Cerebellar cortex (tissue), 1 donor: ENCODE results near the gene IL1RAPL2.
"Not testable (repeated sequence)": the region's sequence is repeated elsewhere in the genome, so short reads cannot be mapped to it uniquely, and the experiment has no call there.

Source experiments
- DNase-seq: peaks from one replicate; pipeline ENCODE4 v3.0.0-alpha.2; 2015; ENCODE audit warnings: low spot score

The IL1RAPL2 gene

DNA sequence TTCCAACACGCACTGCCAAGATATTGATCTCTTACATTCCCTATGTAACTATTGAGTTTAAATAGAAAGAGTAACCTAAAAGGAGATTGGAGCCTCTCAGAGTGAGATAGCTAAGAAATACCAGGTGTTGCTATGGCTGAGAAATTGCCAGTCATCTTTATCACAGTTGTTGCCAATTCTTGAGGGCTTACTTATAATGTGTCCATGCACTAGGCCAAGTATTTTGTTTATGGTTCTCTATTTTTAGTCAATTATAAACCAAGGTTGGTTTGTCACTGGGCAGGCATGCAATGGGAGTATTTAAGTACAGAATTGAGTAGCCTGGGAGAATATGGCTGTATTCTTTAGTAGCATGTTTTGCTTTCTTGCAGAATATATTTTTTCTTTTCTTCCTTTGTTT lies 452.9 kb downstream of the IL1RAPL2 start:
- DNase-seq: no peak

DNA sequence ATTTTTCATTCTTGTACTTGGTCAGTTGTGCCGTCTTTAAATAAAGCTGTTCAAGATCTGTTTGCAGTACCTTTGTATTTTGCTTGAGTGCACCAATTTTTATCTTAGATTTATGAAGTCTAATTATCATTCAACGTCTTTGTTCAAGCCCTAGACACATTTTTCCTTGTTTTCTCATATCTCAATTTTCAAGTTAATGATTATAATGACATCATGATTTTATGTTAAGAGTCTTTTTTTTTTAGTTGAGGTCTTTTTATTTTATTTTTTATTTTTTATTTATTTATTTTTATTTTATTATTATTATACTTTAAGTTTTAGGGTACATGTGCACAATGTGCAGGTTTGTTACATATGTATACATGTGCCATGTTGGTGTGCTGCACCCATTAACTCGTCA lies 463.0 kb downstream of the IL1RAPL2 start:
- not testable (repeated sequence) for DNase-seq

DNA sequence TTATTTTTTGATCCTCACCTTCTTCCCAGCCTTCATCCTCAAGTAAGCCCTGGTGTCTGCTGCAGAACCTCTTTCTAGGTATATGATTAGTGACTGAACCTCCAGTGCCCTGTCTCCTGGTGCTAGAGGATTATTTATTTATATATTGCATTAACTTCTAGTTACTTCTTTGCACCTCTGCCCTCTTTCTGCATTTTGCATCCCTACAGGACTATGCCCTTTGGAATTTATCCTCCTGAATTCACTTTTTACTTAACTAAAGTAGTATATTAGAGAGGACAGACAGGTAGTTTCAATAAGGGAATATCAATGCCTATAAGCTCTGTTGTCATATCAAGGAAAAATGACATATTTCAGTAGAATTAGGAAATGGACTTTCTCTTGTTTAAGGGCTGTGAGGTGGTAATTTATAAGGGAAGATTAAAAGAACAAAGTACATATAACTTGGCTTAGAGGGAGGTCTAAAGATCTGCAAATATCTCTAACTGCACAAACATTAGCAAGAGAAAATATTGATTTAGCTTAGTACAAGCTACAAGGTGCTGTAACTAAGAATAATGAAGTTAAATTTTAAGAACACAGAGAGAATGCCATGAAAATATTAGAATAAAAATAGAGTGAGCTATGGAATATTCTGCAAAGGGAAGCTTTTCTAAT lies 472.8 kb downstream of the IL1RAPL2 start:
- DNase-seq: no peak

DNA sequence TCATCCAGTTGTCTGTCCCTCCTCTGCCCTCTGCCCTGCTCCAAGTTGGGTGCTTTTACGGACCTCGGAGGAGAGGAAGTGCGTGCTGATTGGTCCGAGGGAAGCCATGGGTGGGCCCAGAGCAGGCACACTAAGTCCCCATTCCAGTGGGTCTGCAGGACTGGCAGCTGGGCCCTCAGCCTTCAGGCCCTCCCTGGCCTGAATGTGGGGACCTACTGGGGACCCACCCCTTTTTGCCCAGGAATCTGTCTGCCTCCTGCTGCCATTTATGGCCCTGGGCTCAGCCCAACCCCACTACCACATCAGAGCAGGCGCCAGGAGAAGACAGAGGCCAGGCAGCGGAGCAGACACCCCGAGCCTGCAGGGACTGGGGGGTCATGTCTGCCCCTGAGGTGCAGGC lies 484.9 kb downstream of the IL1RAPL2 start:
- no peak for DNase-seq

DNA sequence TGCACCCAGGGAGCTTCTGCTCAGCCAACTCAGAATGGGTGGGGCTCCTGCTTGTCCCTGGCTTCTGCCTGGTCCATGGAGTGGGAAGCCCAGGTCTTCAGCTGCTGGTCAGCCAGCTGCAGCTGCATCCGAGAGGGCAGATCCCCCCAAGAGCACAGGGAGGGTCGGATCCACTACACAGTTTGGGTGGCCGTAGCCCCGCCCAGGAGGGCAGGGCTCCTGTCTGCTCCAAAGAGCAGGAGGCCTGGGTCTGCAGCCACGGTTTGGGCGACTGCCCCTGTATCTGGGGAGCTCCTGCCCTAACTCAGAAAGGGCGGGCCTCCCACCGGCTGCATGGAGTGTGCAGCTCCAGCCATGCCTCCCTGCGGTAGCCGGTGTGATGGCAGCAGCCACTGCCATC lies 485.4 kb downstream of the IL1RAPL2 start:
- no peak for DNase-seq

DNA sequence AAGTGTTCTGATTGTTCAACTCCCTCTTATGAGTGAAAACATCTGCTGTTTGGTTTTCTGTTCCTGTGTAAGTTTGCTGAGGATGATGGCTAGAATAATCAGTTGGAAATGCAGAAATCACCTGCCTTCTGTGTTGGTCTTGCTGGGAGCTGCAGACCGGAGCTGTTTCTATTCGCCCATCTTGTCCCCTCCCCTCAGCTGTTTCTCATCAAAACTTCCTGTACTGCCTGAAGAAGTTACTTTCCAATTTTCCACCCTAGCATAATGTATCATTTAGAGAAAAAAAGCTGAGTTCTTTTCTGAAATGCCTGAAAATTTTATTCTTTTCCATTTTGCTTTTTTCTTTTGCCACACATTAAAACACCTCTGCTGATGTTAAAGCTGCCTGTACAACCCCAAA lies 486.9 kb downstream of the IL1RAPL2 start:
- no peak for DNase-seq

DNA sequence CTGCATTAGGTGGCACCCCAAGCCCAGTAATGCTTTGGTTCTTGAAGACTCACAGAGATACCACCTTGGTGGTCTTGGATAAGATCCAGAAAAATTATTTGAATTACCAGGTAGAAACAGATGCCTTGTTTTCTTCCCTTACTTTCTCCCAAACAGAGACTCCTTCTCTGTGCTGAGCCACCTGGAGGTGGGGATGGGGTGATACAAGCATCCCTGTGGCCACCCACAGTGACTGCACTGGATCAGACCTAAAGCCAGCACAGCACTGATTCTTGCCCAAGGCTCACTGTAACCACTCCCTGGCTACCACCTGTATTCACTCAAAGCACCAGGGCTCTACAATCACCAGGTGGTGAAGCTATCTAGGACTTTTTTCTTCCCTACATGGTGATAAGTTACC lies 497.7 kb downstream of the IL1RAPL2 start:
- DNase-seq: no peak

DNA sequence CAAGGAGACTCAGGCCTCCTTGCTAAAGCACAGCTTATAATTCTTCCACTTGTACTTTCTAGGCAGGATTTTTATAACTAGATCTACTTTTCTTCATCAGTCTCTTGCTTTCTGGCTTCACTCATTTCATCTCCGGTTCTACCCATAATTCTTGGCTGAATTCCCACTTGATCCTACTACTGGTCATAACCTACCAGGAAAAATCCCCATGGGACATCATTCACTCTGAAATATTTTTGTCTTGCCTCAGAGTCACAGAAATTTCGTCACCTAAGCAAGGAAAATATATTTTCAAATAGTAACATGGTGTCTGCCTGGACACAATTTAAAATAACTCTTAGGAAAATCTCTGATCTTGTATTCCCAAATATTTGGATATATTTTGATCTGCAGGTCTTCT lies 532.2 kb downstream of the IL1RAPL2 start:
- no peak for DNase-seq

DNA sequence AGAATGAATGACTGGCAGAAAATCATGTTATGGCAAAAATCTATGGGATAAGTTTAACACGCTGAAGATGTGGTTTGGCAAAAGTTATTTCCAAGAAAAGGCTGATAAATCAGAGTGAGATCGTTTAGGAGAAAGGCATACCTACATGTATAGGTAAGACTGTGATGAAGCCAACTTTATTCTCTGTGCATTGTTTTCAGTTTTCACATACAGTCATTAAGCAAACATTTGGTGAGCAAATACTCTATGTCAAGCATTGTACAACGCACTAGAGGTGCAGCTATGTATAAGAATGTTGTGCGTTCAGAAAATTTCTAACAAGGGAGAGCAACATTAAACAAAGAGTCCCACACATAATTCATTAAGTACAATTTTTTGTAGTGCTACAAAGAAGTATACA lies 532.8 kb downstream of the IL1RAPL2 start:
- no peak for DNase-seq

DNA sequence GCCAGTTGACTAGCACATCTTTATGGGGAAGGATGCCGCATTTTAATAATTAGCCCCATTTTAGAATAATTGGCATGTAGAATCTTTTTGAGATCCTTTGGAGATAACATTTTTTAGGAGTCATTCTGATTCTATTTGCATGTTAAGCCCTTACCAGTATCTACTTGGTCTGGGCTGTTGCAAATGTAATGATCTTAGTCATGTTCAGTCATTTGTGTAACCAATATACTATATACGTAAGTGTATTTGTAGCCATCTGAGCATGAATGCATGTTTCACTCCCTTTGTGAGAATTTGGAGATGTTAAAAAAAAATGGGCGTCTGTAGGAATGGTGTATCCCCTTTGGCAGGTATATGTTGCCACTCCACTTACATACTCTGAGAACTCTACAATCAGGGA lies 535.4 kb downstream of the IL1RAPL2 start:
- DNase-seq: no peak

DNA sequence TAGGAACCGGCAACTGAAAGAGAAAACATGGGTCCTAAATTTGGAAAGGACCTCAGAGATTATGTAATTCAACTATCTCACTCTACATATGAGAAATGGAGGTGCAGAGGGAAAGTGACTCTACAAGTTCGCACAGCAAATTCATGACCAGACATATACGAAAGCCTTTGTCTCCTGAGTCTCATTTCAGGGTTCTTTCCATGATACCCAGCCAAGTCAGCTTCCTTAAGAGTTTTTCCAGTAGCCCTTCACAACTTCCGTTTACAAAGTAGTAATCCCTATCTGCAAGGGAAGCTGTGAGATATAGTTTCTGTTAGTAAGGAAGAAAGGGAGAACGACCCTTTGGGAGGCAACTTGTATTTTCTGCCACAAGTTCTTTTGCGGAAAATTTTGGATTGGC lies 543.9 kb downstream of the IL1RAPL2 start:
- no peak for DNase-seq

DNA sequence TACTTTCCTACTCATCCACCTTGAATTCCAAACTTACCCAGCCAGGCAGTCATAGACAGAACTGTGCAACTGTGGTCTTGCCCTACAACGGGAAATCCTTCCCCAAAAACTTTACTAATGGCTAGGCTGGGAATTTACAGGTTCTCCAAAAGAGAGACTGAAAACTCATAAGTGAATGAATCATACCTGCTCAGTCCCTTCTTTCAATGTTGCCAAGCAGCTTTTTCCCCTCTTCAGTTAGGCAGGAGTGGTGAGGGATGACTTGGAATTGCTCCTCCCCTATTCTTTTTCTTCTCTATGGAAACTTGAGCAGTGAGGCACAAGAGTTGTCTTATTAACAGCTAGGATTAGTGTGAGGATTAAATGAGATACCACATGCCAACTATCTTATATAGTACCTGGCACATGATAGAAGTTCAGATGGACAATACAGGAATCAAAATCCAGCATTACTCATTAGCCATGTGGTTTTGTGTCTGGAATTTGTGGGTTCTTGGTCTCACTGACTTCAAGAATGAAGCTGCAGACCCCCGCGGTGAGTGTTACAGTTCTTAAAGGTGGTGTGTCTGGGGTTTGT lies 548.6 kb downstream of the IL1RAPL2 start:
- DNase-seq: no peak

DNA sequence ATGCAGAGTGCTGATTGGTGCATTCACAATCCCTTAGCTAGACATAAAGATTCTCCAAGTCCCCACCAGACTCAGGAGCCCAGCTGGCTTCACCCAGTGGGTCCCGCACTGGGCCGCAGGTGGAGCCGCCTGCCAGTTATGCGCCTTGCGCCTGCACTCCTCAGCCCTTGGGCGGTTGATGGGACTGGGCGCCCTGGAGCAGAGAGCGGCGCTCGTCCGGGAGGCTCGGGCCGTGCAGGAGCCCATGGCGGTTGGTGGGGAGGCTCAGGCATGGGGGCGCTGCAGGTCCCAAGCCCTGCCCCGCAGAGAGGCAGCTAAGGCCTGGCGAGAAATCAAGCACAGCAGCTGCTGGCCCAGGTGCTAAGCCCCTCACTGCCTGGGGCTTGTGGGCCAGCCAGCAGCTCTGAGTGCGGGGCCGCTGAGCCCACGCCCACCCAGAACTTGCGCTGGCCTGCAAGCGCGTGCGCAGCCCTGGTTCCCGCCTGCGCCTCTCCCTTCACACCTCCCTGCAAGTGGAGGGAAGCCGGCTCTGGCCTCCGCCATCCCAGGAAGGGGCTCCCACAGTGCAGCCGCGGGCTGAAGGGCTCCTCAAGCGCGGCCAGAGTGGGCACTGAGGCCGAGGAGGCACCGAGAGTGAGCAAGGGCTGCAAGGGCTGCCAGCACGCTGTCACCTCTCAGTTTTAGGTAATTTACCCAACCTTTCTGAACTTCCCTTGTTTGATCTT lies 549.8 kb downstream of the IL1RAPL2 start:
- DNase-seq: not testable (repeated sequence)

DNA sequence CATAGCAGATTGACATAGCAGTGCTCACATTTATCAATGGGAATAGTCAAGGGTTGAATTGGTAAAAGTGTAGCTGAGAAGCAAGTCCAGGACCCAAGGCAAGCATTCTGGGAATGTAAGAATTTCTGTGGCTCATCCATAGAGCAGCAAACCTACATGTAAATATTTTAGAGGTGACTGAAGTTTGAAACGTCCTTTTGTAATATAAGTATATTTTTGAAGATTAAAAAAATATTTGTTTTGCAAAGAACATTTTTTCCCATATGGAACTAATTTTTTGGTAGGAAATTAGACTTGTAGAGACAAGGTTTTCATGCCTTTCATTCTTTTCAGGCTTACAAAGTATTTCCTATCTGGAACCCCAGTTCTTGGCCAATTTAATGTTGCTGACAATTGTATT lies 550.5 kb downstream of the IL1RAPL2 start:
- DNase-seq: no peak

DNA sequence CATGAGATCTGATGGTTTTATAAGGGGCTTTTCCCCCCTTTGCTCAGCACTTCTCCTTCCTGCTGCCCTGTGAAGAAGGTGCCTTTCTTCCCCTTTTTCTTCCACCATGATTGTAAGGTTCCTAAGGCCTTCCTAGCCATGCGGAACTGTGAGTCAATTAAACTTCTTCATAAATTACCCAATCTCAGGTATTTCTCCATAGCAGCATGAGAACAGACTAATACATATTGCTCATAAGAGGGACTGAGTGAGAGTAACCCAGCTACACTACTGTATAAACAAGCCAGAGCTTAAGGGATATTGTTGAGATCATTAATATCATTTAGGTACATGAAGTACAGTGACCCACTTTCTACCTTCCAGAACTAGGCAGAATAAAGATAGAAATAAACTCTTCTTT lies 551.6 kb downstream of the IL1RAPL2 start:
- no peak for DNase-seq

DNA sequence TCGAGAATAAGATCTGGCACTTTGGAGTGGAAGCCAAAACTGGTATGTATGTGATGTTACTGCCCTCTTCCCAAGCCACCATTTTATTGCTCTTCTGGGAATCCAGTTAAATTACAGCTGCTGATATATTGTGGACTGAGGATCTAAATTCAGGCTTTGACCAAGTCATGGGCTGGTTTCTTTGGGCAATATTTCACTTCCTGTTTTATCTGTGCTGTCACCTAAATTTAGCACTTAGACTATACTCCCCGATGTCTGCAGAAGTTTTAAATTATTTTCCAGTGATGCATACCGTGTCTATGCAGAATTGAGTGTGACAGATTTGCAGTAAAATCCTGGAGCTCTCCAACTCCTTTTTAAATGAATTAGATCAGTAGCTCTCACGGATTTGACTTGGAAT lies 554.5 kb downstream of the IL1RAPL2 start:
- no peak for DNase-seq

DNA sequence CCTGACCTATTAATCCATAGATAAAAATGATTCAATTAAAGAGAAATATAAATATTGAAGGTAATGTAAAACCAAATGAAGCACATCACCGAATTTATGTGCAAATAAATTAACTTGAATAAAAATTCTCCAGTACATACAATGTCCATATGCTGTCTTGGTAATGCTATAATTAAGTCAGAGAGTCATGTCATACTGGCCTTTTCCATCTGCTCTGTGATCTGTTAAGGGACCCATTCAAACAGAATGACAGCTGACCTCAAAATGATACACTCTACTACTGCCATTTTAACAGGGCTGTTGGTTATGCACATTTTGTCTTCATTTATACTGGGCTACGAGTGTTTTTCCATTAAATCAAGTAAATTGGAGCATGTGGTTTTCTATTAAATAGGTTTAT lies 555.2 kb downstream of the IL1RAPL2 start:
- no peak for DNase-seq

DNA sequence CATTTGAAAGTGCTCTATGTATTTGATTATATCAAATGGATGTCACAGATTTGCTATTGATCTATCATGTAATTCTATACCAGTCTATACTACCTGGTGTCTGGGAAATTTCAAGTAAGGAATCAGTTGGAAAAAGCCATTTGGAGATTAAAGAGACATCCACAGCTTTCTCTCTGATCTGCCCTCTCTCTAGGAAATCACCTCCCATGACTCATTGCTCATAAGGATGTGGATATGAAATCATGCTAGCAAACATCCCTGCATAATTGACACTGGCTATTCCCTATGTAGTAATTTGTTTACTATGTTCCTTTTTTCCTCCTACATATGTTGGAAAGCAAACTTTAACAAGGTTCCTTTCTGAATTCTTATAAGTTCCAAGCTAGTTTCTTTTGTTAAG lies 560.2 kb downstream of the IL1RAPL2 start:
- DNase-seq: no peak

DNA sequence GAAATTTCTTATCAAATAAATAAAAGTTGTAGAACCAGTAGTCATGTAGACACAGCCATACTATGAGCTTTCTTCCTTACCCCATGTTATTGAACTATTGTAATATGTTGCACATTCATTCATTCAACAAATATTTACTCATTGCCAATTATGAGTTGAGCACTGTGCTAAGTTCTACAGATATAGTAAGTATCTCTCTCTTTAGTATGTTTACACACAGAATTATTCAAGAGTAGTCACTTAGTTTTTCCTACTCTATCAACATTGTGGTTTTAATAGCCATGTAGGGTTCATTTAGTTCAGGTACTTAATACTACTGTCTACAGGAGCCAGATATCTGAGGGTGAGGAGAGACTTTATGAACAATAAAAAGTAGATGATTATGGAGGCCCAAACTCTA lies 568.3 kb downstream of the IL1RAPL2 start:
- no peak for DNase-seq

DNA sequence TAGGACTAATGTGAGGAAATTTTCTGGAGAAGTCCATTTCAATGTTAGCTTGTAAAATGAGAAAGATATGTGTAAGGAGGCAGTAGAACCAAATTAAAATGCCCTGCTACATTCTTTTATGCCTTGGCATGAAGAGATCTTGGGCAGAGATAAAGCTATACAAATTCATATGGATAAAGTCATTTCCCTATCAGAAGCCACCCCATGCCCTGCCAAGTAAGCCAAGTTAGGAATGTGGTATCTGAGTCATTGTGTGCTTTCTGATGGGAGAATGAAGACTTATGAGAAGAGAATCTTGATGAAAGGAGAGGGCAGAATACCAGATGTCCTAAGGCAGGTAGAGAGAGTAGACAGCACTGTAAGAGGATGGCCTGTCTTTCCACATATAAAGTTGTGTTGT lies 570.8 kb downstream of the IL1RAPL2 start:
- DNase-seq: no peak

DNA sequence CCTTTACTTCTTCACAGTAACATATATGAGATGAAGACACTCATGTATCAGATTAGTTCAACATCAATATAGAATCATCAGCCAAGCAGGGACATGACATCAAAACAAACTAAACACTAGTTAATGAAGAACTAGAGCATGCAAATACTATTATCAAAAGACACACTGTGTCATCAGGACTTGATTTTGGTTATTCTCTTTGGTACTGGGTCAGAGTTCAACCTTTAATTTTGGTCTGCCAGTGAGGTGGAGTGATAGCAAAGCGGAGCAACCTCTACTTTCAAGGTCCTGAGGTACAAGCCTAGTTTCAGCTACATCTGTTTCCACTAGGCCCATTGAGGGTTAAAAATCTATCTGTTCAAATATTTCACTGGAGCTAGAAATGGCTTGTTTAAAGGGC lies 584.0 kb downstream of the IL1RAPL2 start:
- no peak for DNase-seq

DNA sequence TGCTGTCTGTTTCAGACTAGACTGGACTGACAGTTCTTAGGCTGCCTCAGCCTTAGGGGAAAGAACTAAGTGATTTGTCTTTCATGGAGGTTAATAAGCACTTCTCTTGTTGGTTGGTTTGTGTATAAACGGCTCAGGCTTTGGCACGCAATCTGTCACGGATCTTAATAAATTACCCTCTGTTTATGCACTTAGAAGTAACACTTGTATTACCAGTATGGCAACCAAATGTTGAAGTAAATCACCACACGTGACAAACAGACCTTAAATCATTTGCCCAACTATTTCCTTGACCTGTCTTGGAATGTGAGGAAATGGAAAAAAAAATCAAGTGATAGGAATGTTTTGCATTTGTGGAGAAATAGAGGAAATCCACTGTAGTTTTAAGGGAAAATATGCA lies 584.6 kb downstream of the IL1RAPL2 start:
- no peak for DNase-seq

DNA sequence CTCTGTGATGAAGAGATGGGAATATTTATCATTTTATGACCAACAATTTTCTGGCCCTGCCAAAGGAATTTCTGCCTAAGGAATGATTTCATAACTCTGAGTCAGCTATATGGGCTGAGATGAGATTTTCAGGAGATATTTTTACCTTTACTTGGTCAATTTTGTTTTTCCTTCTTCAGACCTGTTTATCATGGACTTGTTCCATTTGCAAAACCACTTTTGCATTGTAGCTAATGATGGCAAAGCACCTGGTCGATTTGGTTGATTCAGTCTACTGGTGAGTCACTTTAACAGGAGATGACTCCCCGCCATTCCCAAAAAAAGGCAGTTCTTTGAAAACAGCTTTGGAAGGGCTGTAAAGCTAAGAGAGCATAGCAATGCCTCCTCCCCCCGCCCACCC lies 601.2 kb downstream of the IL1RAPL2 start:
- DNase-seq: no peak

DNA sequence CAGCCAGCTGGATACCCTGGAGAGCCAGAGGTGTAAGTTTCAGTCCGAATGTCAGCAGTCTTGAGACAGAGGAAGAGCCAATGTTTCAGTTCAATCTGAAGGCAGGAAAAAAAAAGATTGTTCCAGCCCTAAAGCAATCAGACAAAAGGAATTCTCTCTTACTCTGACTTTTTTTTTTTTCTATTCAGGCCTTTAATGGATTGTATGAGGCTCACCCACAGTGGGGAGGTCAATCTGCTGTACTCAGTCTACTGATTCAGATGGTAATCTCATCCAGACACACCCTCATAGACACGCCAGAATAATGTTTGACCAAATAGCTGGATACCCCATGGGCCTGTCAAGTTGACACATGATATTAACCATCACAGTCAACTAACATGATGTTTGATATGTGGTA lies 602.6 kb downstream of the IL1RAPL2 start:
- no peak for DNase-seq
